ENCODE data around the gene RBMS3. TPM values are rescaled to one million over a fixed set of nuclear protein-coding genes. Genes with fewer than 3 reads are reported as not detected.

Gene RBMS3
- total and polyA plus RNA-seq, 2 of the 8 experiments (the other 6 are each of a cell fraction or from before 2014, with no cell fraction given): 3.7 to 6.9 TPM

- no peak for TF ChIP-seq CHD7 (IDR thresholded peaks at IDR 0.05; ENCODE audit: insufficient replicate concordance, low read length)
- no peak for TF ChIP-seq EGR1 (IDR thresholded peaks at IDR 0.05; ENCODE audit: borderline replicate concordance, low read depth, low read length)
- TF ChIP-seq SIRT6 (IDR thresholded peaks at IDR 0.05; ENCODE audit: low read length): no peak
- TF ChIP-seq CHD2 (IDR thresholded peaks at IDR 0.05; ENCODE audit: low read length): no peak
- TF ChIP-seq, protein P1, sequence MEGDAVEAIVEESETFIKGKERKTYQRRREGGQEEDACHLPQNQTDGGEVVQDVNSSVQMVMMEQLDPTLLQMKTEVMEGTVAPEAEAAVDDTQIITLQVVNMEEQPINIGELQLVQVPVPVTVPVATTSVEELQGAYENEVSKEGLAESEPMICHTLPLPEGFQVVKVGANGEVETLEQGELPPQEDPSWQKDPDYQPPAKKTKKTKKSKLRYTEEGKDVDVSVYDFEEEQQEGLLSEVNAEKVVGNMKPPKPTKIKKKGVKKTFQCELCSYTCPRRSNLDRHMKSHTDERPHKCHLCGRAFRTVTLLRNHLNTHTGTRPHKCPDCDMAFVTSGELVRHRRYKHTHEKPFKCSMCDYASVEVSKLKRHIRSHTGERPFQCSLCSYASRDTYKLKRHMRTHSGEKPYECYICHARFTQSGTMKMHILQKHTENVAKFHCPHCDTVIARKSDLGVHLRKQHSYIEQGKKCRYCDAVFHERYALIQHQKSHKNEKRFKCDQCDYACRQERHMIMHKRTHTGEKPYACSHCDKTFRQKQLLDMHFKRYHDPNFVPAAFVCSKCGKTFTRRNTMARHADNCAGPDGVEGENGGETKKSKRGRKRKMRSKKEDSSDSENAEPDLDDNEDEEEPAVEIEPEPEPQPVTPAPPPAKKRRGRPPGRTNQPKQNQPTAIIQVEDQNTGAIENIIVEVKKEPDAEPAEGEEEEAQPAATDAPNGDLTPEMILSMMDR (IDR thresholded peaks at IDR 0.05; ENCODE audit: control extremely low read depth in 1 of 3, insufficient read depth in 1 of 3, low read depth in 1 of 3, low read length in 3 of 3): no peak
- no peak for TF ChIP-seq KDM1A (IDR thresholded peaks at IDR 0.05; ENCODE audit: borderline replicate concordance, low read length)
Measured at GRCh38 chr3:29241855-29242254, 39.0 kb upstream of the RBMS3 start (continued).
